ENCODE results near the gene IRF2BP2.

The IRF2BP2 gene

DNA sequence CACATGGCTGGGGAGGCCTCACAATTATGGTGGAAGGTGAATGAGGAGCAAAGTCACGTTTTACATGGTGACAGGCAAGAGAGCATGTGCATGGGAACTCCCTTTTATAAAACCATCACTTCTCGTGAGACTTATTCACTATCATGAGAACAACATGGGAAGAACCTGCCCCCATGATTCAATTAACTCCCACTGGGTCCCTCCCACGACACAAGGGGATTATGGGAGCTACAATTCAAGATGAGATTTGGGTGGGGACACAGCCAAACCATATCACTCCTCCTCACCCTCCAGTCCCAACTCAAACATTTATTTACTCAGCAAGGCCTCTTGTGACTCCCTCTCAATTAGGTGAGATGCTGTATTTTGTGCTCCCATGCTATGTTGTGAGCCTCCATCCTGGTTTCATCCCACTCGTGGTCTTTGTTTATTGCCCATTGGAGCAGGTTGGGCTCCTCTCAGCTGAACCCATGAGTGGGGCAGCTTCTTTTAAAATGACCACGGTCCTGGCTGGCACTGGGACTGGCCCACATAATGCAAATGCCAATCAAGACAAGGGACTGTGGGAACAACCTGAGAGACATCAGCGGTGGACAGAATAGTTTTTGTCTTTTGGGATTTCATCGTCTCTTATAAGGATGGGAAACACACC lies 28.8 kb downstream of the IRF2BP2 start:
- DNase-seq: no peak

DNA sequence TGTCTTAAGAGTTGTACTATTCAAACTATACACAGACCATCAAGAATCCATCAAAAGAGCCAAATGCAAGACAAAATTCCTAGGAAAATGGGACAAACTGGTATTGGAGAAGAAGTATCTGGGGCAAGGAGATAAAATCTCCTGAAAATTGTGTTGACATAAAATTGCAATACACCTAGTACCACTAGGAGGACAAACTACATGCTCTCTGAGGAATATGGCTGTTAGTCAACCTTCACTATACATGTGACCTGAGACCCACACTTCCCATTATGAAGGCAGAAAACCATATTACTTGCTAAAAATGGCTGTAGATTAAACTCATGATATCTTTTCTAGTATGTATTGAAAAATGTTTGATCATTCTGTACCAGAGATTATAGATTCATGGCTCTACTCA lies 30.0 kb downstream of the IRF2BP2 start:
- DNase-seq: no peak

DNA sequence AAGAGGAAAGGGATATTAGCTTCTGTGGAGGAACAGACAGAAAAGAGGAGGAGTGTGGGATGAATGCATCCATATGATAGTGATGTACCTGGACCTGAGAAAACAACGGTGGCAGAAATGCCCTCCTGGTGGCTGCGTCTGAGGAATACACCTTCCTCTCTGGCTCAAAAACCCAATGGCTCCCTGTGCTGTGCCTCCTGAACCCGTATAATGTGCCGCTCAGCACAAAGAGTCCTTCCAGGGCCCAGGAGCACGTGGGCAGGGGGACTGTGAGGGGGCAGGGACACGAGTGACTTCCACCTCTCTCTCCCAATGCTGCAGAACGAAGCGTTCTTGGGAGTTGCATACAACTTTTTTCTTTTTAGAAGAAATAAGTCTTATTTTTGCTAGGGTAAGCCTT lies 31.2 kb downstream of the IRF2BP2 start:
- DNase-seq: no peak

DNA sequence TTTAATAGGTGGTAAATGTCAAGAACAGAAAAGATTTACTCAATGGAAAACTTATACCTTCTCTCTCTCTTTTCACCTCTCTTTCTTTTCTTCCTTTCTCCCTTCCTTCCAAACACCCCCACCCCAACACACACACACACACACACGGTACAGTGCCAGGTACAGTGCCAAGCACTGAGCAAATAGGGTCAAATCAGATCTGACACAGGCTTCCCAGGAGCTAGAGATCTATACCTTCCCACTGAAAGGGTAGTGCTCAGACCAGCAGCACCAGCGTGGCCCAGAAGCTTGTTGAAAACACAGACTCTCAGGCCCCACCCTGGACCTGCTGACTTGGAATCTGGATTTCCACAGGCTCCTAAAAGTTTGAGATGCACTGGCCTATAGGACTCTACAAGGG lies 31.9 kb downstream of the IRF2BP2 start:
- no peak for DNase-seq

DNA sequence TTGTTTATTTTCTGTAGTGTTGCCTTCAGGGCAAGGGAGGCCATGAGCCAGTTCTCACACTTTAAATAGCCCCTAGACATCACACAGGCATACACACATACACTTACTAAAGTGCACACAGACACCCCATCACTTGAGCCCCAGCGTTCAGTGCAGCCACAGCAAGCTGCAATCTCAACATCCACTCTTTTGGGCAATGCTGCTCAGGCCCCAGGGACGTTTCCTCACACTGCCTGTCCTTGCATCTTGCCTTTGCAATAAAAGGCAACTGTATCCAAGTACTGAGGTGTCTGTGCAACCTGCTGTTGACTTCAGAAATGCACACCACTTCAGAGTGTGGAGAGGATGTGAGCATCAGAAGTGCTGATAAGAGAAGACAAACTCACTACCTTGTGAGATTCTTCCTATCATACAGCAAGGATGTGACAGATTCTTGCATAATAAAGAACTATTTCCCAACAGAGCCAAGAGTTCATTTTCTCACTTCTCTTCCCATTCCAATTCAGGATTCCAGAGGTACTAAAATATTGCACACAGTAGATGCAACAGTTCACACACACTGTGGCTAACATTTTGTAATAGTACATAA lies 36.2 kb downstream of the IRF2BP2 start:
- no peak for DNase-seq

DNA sequence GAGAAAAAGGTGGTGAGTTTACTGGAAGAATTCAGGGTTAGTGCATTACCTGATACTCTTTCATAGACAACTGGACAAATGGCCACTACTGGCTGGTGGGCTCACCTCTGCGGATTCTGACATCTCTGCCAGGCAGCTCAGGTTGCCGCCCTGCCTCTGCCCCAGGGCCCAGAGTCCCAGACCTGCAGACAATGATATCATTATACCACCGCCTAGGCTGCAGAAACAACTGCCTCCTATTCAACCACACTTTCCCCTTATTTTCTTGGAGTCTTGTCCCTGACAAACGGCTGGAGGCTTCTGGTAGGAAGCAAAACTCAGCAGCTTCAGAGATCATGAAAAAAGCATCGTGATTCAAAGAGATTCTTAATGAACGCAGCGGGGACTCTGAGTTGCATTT lies 37.0 kb downstream of the IRF2BP2 start:
- no peak for DNase-seq

DNA sequence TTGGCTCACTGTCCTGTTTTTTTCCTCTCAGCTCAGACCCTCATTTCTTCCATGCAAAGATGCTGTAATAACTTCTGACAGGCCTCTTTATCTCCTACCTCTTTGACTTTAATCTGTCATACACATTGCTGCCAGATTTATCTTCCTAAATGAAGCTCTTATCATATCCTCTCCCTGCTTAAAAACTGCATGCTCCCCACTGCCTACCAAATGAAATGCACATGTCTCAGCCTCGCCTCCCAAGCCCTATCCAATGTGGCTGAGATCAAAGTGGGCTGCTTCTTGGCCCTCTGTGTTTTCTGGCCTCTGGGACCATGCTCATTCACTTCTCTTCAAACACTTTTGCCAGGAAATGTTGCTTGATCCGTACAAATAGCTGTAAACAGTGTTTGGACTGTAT lies 38.3 kb downstream of the IRF2BP2 start:
- no peak for DNase-seq

DNA sequence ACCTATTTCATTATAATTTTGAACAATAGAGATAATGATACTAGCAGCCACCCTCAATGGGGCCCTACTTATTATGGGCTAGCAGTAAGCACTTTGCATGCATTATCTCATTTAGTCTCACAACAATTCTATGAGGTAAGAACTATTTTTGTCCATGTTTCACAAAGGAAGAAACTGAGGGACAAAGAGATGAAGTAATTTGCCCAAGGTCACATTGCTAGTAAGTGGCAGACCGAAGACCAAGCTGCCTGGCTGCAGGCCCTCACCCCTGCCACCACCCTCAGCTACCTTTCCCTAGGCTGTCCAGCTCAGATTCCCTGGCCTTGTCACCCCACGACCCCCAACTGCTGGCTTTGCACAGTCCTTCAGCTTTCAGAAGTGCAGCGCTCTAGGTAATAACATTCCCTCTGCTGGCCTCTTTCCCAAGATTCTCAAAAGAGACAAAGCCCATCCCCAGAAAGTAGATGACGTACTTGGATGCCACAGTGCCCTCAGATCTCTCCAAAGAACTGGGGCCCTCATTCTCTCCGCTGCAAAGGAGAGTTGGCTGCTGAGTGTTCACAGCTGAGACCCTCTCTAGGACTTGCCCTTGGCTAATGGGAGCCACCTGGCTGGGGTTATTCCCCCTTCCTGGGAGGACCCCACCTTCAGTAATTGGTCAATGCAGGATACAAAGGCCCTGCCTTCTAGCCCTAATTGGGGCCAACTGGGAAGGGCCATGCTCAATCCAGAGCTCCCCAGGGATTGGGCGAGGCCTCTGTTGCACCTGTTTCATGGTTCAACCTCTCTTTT lies 39.5 kb downstream of the IRF2BP2 start:
- no peak for DNase-seq

DNA sequence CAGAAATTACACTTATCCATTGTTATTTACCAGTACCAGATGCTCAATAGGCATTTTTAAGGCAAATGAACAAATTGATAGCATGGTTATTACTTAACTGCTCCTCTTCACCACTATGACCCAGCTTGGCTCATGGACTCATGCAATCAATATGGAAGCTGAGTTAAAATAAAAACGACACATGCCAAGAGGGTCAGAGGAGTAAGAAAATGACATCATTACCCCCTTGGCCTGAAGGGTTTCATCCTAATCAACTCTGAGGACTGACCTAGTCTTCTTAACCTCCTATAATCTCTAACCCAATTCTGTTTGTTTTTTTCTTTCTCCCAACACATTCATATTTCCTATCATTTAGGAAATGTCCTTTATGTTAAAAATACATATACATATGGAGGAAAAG lies 41.6 kb downstream of the IRF2BP2 start:
- no peak for DNase-seq

DNA sequence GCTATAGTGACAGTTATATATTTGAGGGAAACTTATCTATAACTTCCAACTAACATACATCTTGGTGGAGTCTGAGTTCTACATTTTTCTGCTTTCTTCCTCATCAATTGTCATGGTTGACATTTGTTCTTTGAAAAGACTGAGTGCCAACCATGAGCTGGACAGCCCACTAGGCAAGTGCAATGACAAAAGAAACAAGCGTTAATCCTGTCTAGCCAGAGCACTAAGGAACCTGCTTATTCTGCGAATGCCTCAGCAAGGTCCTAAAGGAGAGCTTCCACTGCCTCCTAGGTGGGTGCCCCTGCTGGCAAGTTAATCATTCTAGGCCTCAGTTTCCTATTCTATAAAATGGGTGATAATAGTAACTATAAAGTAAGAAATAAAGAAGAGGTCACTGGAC lies 44.8 kb downstream of the IRF2BP2 start:
- no peak for DNase-seq

DNA sequence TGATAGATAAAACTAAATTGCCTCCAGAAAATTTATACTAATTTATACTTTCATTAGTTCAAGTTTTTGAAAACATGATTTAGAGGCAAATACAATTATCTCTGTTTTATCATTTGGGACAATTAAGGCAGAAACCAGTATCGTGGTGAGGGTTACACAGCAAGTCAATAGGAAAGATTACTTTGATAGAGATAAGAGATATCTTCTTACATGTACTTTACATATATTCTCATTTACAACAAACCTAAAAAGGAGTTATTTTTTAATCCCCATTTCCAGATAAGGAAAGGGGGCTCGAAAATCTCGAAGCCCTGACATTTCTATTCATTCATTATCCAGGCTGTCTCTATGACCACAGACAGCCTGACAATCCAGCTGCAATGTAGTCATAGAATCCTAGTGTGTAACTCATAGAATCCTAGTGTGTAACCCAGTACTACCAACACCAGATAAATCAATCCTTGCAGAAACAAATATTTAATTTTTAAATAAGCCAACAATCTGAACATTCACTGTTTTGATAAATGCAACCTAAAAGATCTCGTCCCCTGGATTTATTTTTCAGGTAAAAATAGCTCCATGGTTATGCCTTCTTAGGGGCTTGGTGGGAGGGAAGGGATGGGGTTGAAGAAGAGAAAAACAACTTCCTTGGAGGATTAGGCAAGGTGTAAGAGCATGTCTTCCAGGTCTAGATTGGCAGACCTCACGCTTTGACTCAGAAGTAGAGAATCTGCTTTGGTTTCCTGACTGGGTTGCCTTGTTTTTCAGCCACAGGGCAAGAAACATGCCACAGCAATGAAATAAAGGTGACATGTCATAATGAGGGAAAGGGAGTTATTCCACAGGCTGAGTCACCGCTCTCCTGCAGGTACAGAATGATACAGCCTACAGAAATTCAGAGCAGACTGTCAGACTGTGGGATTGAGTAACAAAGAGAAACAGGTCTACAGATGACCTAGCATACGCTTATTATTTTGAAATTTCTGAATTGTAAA lies 45.6 kb downstream of the IRF2BP2 start:
- DNase-seq: no peak

DNA sequence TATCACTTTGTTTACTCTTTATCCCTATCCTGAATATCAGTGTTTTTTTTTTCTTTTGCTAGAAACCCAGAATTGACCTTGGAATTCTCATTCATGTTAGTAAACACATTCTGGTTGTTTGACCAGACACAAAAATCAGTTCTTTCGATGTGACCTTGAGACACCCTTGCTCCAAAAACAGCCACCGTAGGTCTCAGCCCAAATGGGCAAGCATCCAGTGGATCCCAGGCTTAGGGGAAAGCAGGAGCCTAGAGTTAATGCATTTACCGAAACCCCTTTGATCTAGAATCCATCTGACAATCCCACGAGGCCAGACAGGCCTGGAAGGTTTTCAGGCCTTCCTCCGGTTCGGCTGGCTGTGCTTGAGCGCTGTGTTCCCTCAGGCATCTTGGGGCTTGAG lies 47.6 kb downstream of the IRF2BP2 start:
- no peak for DNase-seq

DNA sequence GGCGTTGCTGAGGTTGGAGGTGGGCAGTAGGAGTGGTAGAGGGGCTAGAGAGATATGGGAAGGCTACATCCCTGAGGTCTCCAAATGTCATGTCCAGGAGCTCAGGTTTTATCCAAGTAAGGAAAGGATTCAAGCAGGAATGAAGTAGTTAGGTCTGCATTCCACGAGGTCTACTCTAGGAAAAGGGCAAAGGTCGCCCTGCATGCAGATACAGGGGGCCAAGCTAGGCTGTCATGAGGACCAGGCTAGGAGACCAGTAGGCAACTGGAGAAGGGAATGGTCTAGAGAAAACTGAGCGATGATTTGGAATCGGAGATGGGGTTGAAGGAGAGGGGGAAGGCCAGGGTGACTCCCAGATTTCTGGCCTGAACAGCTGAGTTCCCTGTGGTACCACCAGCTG lies 48.7 kb downstream of the IRF2BP2 start:
- no peak for DNase-seq

DNA sequence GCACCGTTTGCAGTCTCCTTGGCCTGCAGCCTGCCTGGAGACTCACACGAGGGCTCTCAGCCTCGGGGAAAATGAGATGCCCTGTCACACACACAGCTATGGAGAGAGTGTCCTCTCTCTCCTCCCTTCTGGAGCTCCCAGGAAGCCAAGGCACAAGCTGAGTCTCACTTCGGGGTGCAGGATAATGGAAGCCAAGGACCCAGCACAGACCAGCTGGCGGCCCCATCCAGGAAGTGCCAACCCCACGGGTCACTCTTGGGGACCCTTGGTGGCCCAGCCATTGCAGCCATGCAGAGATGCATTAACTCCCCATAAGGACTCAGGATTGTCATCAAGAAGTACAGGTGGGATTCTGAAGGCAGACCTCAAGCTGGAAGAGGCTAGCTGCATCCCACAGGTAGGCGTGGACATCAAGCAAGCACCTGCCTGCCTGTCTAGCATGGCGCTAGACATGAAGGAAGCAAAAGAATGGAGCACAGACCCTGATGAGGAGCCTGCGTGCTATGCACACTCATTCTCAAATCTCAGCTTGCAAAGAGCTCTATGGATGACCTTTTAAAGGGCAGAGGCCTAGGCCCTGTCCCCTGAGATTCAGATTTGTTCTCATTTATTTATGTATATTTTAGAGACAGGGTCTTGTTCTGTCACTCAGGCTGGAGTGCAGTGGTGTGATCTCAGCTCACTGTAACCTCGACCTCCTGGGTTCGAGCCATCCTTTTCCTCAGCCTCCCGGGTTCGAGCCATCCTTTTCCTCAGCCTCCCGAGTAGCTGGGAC lies 49.9 kb downstream of the IRF2BP2 start:
- no peak for DNase-seq

DNA sequence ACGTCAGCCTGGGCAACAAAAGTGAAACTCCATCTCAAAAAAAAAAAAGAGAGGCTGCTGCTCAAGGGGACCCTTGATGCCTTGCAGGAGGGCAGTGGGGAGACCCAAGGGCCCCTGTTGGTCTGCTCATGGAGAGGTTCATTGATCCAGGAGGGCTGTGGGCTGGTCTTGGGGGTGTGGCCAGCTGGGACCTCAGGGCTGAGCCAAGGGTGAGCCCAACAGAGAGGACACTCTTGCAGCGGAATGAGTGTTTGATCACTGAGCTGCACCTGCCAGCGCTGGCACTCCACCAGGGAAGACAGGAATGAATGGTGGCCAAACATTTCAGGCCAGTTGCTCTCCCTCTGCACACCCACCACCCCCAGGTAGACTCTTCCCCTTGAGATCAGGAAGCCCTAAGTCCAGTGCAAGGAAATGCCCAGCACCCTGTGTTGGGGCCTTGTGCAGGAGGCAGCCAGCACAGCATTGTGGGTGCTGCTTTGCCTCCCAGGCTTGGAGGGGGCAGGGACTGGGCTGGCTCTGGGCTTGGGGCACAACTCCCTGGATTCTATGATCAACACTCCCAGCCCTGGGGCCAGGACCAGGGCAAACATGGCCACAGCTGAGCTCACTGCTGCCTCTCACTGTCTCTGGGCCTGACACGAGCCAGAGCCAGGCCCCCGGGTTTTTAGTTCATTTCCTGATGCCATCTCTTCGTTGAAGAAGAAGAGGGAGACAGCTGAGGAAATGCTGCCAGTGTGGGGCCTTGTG lies 50.7 kb downstream of the IRF2BP2 start:
- peak; percentile 91 for DNase-seq

DNA sequence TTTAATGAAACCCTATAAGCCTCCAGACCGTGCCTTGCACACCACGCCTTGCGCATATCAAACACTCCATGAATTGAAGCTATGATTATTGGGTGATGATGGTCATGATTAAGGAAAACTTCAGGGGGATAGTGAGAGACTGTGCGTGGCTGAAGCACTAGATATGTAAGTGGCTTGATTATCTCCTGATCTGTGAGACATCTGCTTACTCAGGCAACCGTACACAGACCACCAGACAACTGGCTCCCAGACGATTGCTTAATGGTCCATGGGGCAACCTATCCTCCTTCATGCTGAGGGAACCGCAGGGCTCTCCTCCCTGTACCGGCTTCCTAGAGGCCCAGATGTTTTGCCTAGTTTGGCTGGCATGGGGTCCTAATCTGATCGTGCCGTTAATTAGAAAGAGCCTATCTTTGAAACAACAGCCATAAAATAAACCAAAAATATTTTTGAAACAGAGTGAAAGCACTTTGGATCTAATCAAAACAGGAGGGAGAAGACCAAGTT lies 51.6 kb downstream of the IRF2BP2 start:
- DNase-seq: no peak

DNA sequence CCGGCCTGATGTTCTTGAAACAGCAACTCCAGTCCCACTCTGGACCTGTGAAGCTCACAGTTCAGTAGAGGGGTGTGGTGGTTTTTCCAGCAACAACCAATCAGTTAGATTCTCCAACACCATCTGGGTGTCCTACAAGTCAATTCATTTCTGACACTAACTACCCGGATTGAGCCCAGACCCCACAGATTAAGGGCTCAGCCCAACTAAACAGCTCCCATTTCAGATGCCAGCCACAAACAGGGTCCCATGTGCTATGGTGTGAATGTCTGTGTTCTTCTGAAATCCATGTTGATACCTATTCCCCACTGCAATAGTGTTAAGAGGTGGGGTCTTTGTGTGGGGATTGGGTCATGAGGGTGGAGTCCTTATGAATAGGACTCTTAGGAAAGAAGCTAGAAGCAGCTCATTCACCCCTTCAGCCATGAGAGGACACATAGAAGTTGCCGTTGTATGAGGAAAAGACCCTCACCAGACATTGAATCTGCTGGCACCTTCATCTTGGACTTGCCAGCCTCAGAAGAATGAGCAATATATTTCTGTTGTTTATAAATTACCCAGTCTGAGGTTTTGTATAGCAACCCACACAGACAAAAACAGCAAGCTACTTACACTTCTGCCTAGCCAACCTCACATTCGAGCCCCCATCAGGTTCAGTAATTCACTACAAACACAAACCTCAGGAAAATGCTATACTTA lies 53.6 kb downstream of the IRF2BP2 start:
- DNase-seq: no peak

DNA sequence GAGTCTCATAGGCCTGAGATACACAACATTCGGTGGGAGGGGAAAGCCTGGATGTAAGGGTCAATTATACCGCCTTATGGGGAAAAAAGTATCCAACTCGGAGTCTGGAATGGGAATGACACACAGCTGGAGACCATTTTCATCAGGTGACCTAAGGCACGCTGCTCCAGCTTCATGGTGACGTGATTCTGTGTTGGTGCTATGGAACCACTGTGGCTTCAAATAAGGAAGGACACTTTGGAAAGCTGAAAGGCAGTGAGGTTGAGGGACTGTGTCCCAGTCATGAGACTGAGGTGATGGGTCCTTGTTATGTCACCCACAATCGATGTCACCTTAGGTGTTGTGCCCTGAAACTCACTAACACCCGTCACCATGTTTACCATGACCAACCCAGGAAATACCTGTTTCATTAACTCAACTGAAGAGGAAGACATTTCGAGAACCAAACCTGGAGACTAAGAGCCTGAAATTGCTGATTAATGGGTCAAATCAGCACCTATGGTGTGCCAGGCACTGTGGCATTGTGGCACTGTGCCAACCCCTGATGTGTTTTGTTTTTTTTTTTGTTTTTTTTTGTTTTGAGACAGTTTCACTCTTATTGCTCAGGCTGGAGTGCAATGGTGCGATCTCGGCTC lies 54.5 kb downstream of the IRF2BP2 start:
- no peak for DNase-seq

DNA sequence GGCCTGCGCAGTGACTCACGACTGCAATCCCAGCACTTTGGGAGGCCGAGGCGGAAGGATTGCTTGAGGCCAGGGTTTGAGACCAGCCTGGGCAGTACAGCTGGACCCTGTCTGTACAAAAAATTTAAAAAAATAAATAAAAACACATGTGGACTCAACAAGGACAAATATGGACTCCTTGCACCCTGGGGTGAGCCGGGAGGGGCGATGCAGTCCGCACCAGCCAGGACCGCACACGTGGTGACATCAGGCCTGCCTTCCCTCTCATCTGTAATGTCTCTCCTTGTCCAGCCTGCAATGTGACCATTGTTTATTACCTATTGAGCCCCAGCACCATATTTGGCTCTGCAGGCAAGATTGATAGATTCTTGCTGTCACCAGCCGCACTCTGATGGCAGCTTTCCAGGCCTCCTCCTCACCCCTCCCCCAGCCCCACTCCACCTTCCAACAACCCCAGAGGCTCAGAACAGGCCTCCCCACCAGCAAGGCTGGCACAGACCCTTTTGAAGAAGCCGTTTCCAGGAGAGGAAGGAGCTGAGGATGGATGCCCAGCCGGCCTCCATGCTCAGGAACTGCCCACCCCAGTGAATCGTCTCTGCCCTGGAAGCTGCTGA lies 55.2 kb downstream of the IRF2BP2 start:
- peak; percentile 57 for DNase-seq

Measured in NCI-H1092 (cell line).